ENCODE measurements around the gene C10orf62.

GRCh38 chr10:97600616-97601015 is 11.1 kb downstream of the C10orf62 start:
- TF ChIP-seq E2F8 (IDR thresholded peaks at IDR 0.05; ENCODE audit: low read depth, partially characterized antibody), result no peak
- TF ChIP-seq EP300 (IDR thresholded peaks at IDR 0.05; ENCODE audit: low read length), result no peak

Data from K562 (cell line).